WERI-Rb-1 (cell line): ENCODE data around the gene FGFR1OP2.

Experiments used
- DNase-seq: peaks from one replicate; pipeline ENCODE4 v3.0.0-alpha.2; 2020
- H3K27ac ChIP-seq: fragments of 250-450 bp; sonication (Bioruptor Pico); 2 replicates; pipeline ENCODE4 v1.5.1; 2020; ENCODE audit warnings: mild to moderate bottlenecking, moderate library complexity
- H3K27me3 ChIP-seq: fragments of 250-450 bp; sonication (Bioruptor Pico); 2 replicates; pipeline ENCODE4 v1.5.1; 2021; ENCODE audit warnings: mild to moderate bottlenecking, low read depth, moderate library complexity; ENCODE audit not compliant: insufficient read depth, severe bottlenecking
- H3K36me3 ChIP-seq: fragments of 250-450 bp; sonication (Bioruptor Pico); 2 replicates; pipeline ENCODE4 v1.5.1; 2020; ENCODE audit warnings: mild to moderate bottlenecking, moderate library complexity
- H3K4me3 ChIP-seq: 2 replicates; pipeline ENCODE4 v1.5.1; 2011; ENCODE audit warnings: low read depth, mild to moderate bottlenecking, control low read depth, low read length
- H3K9me3 ChIP-seq: fragments of 250-450 bp; sonication (Bioruptor Pico); 2 replicates; pipeline ENCODE4 v1.5.1; 2021; ENCODE audit warnings: mild to moderate bottlenecking, moderate library complexity; ENCODE audit not compliant: severe bottlenecking
- TF ChIP-seq, protein P1 (sequence below): IDR thresholded peaks from 2 replicates; pipeline ENCODE4 v1.5.1; 2011; ENCODE audit warnings: low read depth, mild to moderate bottlenecking, control low read depth, inconsistent platforms, low read length

FGFR1OP2 gene

GRCh38 chr12:26906024-26906423, 32.2 kb upstream of the FGFR1OP2 start:
- H3K27me3 ChIP-seq: no peaks in the 10 kb centered on the region
- no peak for DNase-seq
- H3K9me3 ChIP-seq: peaks cover 5% of the 10 kb centered on the region
- TF ChIP-seq, protein P1, sequence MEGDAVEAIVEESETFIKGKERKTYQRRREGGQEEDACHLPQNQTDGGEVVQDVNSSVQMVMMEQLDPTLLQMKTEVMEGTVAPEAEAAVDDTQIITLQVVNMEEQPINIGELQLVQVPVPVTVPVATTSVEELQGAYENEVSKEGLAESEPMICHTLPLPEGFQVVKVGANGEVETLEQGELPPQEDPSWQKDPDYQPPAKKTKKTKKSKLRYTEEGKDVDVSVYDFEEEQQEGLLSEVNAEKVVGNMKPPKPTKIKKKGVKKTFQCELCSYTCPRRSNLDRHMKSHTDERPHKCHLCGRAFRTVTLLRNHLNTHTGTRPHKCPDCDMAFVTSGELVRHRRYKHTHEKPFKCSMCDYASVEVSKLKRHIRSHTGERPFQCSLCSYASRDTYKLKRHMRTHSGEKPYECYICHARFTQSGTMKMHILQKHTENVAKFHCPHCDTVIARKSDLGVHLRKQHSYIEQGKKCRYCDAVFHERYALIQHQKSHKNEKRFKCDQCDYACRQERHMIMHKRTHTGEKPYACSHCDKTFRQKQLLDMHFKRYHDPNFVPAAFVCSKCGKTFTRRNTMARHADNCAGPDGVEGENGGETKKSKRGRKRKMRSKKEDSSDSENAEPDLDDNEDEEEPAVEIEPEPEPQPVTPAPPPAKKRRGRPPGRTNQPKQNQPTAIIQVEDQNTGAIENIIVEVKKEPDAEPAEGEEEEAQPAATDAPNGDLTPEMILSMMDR: no peak
- H3K4me3 ChIP-seq: no peak overlapping the region
- no peak overlapping the region for H3K27ac ChIP-seq
- H3K36me3 ChIP-seq: peaks cover 21% of the 10 kb centered on the region

DNA sequence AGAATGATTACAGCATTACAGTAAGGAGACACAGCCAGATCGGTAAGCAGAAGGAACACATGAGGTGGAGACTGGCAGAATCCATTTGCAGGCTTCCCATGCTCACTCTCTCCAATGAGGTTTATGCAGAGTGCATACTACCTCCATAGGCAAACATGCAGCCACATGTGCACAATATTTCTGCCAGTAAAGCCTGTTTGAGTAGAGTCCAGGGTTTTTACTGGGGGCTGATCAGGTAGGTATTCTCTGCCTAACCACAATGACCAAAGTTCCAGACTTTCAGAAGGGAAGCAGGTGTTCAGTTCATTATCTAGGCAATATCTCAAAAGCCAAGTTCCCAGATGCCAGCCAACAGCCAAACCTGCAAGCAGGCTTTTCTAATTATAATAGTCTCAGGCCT, 31.6 kb upstream of the FGFR1OP2 start:
- DNase-seq: no peak
- no peak overlapping the region for H3K4me3 ChIP-seq
- TF ChIP-seq, protein P1: no peak
- no peaks in the 10 kb centered on the region for H3K27me3 ChIP-seq
- peaks cover 5% of the 10 kb centered on the region for H3K9me3 ChIP-seq
- no peak overlapping the region for H3K27ac ChIP-seq
- H3K36me3 ChIP-seq: peaks cover 24% of the 10 kb centered on the region

DNA sequence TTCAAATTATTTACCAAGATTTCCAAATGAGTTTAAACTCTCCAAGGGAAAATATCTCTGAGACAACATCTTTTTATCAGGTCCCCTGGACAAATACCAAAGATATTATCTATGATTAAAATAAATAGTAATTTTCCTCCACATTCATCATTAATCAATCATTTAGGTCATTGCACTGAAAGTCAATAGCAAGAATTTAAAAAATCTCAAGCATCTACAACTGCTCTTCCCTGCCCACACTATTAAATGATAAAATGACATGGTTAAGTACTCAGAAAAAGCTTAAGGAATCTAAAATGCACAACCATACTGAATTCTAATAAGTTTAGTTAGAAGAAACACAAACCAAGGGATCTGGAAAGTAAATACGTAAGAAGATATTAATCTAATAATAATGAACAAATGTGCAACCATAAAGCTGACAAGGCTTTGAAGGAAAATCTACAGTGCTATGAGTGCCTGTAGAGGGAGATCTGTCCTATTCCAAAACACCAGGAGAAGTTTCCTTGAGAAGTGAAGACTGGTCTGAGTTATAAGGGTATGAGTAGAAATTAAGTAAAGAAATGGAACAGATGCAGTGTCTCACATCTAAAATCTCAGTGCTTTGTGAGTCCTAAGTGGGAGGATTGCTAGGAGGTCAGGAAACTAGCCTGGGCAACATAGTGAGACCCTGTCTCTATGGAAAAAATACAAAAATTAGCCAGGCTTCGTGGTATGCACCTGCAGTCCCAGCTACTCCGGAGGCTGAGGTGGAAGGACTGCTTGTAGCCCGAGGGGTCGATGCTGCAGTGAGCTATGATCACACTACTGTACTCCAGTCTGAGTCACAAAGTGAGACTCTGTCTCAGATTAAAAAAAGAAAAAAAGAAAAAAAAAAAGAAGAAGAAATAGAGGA, 19.7 kb upstream of the FGFR1OP2 start:
- TF ChIP-seq, protein P1: no peak
- no peaks in the 10 kb centered on the region for H3K9me3 ChIP-seq
- peaks cover 22% of the 10 kb centered on the region for H3K36me3 ChIP-seq
- no peak for DNase-seq
- H3K27ac ChIP-seq: no peak overlapping the region
- no peaks in the 10 kb centered on the region for H3K27me3 ChIP-seq
- no peak overlapping the region for H3K4me3 ChIP-seq

DNA sequence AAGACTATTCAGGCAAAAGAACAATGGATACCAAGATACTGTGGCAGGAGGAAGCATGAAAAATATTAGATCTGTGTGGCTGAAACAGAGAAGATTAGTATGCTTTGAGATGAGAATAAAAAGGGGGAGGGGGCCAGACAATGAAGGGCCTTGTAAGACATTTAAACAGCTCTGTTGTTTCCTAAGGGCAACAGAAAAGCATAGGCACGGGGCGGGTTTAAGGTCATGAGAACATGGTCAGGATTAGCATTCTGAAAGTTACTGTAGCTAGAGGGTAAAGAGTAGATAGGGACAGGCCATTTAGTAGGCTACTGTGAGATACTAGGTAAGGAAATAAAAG, 19.1 kb upstream of the FGFR1OP2 start:
- DNase-seq: no peak
- Histone ChIP-seq H3K36me3 (peaks cover 19% of the 10 kb centered on the region), H3K9me3 (no peaks in the 10 kb centered on the region), H3K27ac (no peak overlapping the region), H3K27me3 (no peaks in the 10 kb centered on the region), H3K4me3 (no peak overlapping the region)
- TF ChIP-seq, protein P1: no peak

GRCh38 chr12:26921886-26922285, 16.4 kb upstream of the FGFR1OP2 start:
- H3K36me3 ChIP-seq: peaks cover 37% of the 10 kb centered on the region
- DNase-seq: no peak
- H3K9me3 ChIP-seq: no peaks in the 10 kb centered on the region
- no peaks in the 10 kb centered on the region for H3K27me3 ChIP-seq
- no peak overlapping the region for H3K27ac ChIP-seq
- H3K4me3 ChIP-seq: no peak overlapping the region
- TF ChIP-seq, protein P1: no peak
